HepG2 (cell line): ENCODE data around the gene STRADB. TPM values are rescaled to one million over a fixed set of nuclear protein-coding genes. Genes with fewer than 3 reads are reported as not detected.

ENCODE experiments used
- ATAC-seq: fragments of 200-7000 bp; cut with Tn5 transposase; 3 replicates; pipeline ENCODE4 v1.9.1; 2020; ENCODE audit warnings: mild to moderate bottlenecking, moderate library complexity
- BruUV-seq: library from RNA; stranded (reverse); fragments of 400-500 nt; replicated peaks from 2 replicates; lab custom pipeline; 2021; lab: Mats Ljungman, UMichigan
- CTCF ChIA-PET: fragments of 300-600 bp; formaldehyde crosslinking; extraction: SDS; loops from one replicate; lab custom pipeline; 2021; ENCODE audit warnings: low total read pairs, inconsistent platforms, low intra/inter-chr PET ratio; lab: Yijun Ruan, JAX
- POLR2A ChIA-PET: fragments of 350-600 bp; sonication (Branson Sonifier 250); formaldehyde crosslinking; loops from one replicate; lab custom pipeline; 2020; ENCODE audit warnings: antibody characterized with exemption, inconsistent platforms; lab: Yijun Ruan, JAX
- DNase-seq: peaks from one replicate; pipeline ENCODE4 v3.0.0-alpha.2; 2015; ENCODE audit warnings: low spot score
- FAIRE-seq: peaks from 3 replicates; lab custom pipeline; 2011; peaks lifted over from hg19 to GRCh38; lab: Jason Lieb, UNC
- H2AFZ ChIP-seq: one replicate; pipeline ENCODE4 v1.6.1; 2011; ENCODE audit warnings: low read length, inconsistent platforms
- H3K27ac ChIP-seq: fragments of 300-600 bp; 3 replicates; pipeline ENCODE4 v1.8.0; 2011; ENCODE audit warnings: mixed run types, mild to moderate bottlenecking, mixed read lengths, low read length, inconsistent platforms; ENCODE audit not compliant: insufficient read depth; ENCODE audit errors: extremely low read length
- H3K27me3 ChIP-seq, 2 experiments: fragments of 200-600 bp in 1 of 2; 2 replicates in 1 of 2; 3 replicates in 1 of 2; pipeline versions ENCODE4 v1.6.0 to v1.8.0; 2011; ENCODE audit warnings: low read length in 2 of 2, mild to moderate bottlenecking in 2 of 2, moderate library complexity in 2 of 2, inconsistent platforms in 1 of 2; ENCODE audit not compliant: insufficient read depth in 2 of 2, control insufficient read depth in 1 of 2
- H3K36me3 ChIP-seq, 2 experiments: fragments of 200-600 bp in 1 of 2; replicated peaks in 1 of 2; 2 replicates in 1 of 2; 3 replicates in 1 of 2; pipeline versions ENCODE4 v1.5.1 to v1.8.0; 2011; ENCODE audit warnings: low read length in 2 of 2, inconsistent platforms in 1 of 2; ENCODE audit not compliant: insufficient read depth in 2 of 2, control insufficient read depth in 1 of 2
- H3K4me1 ChIP-seq: 2 replicates; pipeline ENCODE4 v1.5.1; 2012; ENCODE audit warnings: low read length, inconsistent platforms; ENCODE audit not compliant: insufficient read depth
- H3K4me2 ChIP-seq: 2 replicates; pipeline ENCODE4 v1.6.0; 2011; ENCODE audit warnings: low read depth, low read length, inconsistent platforms
- H3K4me3 ChIP-seq, 3 experiments: fragments of 200-600 bp in 1 of 3; sonication (generic), shearing (Covaris generic) in 1 of 3; replicated peaks in 1 of 3; 2 replicates each; pipeline ENCODE4 v1.5.1; 2011 to 2016; ENCODE audit warnings: low read length in 3 of 3, inconsistent platforms in 2 of 3, low read depth in 2 of 3, mild to moderate bottlenecking in 2 of 3, control low read depth in 1 of 3, mixed read lengths in 1 of 3; ENCODE audit not compliant: insufficient read depth in 1 of 3
- H3K79me2 ChIP-seq: one replicate; pipeline ENCODE4 v1.6.1; 2011; ENCODE audit warnings: low read length, inconsistent platforms; ENCODE audit not compliant: insufficient read depth
- H3K9ac ChIP-seq: 2 replicates; pipeline ENCODE4 v1.6.0; 2011; ENCODE audit warnings: mild to moderate bottlenecking, low read depth, low read length, inconsistent platforms; ENCODE audit not compliant: insufficient read depth
- H3K9me3 ChIP-seq: 2 replicates; pipeline ENCODE4 v1.5.1; 2012; ENCODE audit warnings: mild to moderate bottlenecking, low read length
- H4K20me1 ChIP-seq: 2 replicates; pipeline ENCODE4 v1.6.0; 2011; ENCODE audit warnings: inconsistent platforms, mild to moderate bottlenecking, low read length, moderate library complexity; ENCODE audit not compliant: insufficient read depth
- CREBL2 ChIP-seq: sonication (generic); formaldehyde crosslinking; IDR thresholded peaks from 2 replicates; pipeline ENCODE4 v1.8.1; 2023; ENCODE audit warnings: missing genetic modification reagents, mild to moderate bottlenecking, borderline replicate concordance
- CREM ChIP-seq, 2 experiments: sonication (generic) in 1 of 2; formaldehyde crosslinking in 1 of 2; IDR thresholded peaks; 2 replicates each; pipeline versions ENCODE4 v1.4.0 to v1.6.1; 2016 to 2020; ENCODE audit warnings: antibody characterized with exemption in 1 of 2, mild to moderate bottlenecking in 1 of 2, missing genetic modification reagents in 1 of 2
- ETS1 ChIP-seq: sonication (generic); formaldehyde crosslinking; IDR thresholded peaks from 2 replicates; pipeline ENCODE4 v1.4.0; 2020; ENCODE audit warnings: missing genetic modification reagents
- GATAD1 ChIP-seq: IDR thresholded peaks from 2 replicates; pipeline ENCODE4 v1.6.1; 2016; ENCODE audit warnings: missing genetic modification reagents, missing compliant biosample characterization
- HINFP ChIP-seq: sonication (generic); formaldehyde crosslinking; IDR thresholded peaks from 2 replicates; pipeline ENCODE4 v1.4.0; 2020; ENCODE audit warnings: low read depth, mild to moderate bottlenecking, missing genetic modification reagents
- HNRNPH1 ChIP-seq: fragments of 200-400 bp; formaldehyde crosslinking; optimal IDR thresholded peaks from 2 replicates; pipeline ENCODE3; 2017; ENCODE audit warnings: mild to moderate bottlenecking, low read depth, low read length
- MAFG ChIP-seq: sonication (generic); formaldehyde crosslinking; IDR thresholded peaks from 2 replicates; pipeline ENCODE4 v1.5.1; 2020; ENCODE audit warnings: mild to moderate bottlenecking, missing genetic modification reagents
- PHF8 ChIP-seq: sonication (generic); formaldehyde crosslinking; IDR thresholded peaks from 2 replicates; pipeline ENCODE4 v1.5.0; 2020; ENCODE audit warnings: missing genetic modification reagents
- TEAD2 ChIP-seq: sonication (generic); formaldehyde crosslinking; IDR thresholded peaks from 2 replicates; pipeline ENCODE4 v1.9.0; 2021; ENCODE audit warnings: missing genetic modification reagents
- THYN1 ChIP-seq: sonication (generic); formaldehyde crosslinking; IDR thresholded peaks from 2 replicates; pipeline ENCODE4 v1.8.1; 2023; ENCODE audit warnings: low read depth, mild to moderate bottlenecking, moderate library complexity, missing genetic modification reagents, borderline replicate concordance
- ZBED4 ChIP-seq: sonication (generic); formaldehyde crosslinking; IDR thresholded peaks from 2 replicates; pipeline ENCODE4 v1.4.0; 2020; ENCODE audit warnings: missing genetic modification reagents, borderline replicate concordance
- ZFP36 ChIP-seq: fragments of 150-350 bp; IDR thresholded peaks from 2 replicates; pipeline ENCODE4 v1.6.1; 2018; ENCODE audit warnings: borderline replicate concordance, low read length, low read depth; ENCODE audit not compliant: partially characterized antibody
- ZNF264 ChIP-seq: sonication (generic); formaldehyde crosslinking; IDR thresholded peaks from 2 replicates; pipeline ENCODE4 v1.4.0; 2020; ENCODE audit warnings: missing genetic modification reagents
- in situ Hi-C: cut with HindIII; loops from 2 replicates; pipeline ENCODE4 v1.10.0; 2017; ENCODE audit warnings: low pct_unique_long_range_greater_than_20kb; ENCODE audit not compliant: extremely low pct_ligation_motif_present
- intact Hi-C: fragments of 100-400 bp; cut with micrococcal nuclease; formaldehyde crosslinking; loops from one replicate; pipeline ENCODE4 v1.10.0; 2022; ENCODE audit not compliant: unreplicated experiment
- polyA plus RNA-seq, 8 experiments: library from polyadenylated mRNA; depleted of rRNA in 3 of 8; stranded (reverse) in 7 of 8; unstranded in 1 of 8; fragments of >200 nt; fragmentation: Illumina TruSeq in 4 of 8; extraction: Trizol in 4 of 8; gene quantifications; 2 replicates each; pipeline versions ENCODE4 v1.2.1 to v1.2.3, GENCODE V29; 2011 to 2016; ENCODE audit warnings: low read depth in 4 of 8, missing spikeins in 1 of 8, mixed read lengths in 1 of 8; ENCODE audit not compliant: insufficient read depth in 1 of 8
- total RNA-seq, 5 experiments: library from RNA; depleted of rRNA; stranded (reverse); fragments of >200 nt; fragmentation: Illumina TruSeq; extraction: Trizol; gene quantifications; 2 replicates each; pipeline ENCODE4 v1.2.3, GENCODE V29; 2016; ENCODE audit warnings: low read depth in 1 of 5
- TF ChIP-seq, protein P1 (sequence below): sonication (generic); formaldehyde crosslinking; IDR thresholded peaks from 2 replicates; pipeline ENCODE4 v1.4.0; 2020; ENCODE audit warnings: missing genetic modification reagents, borderline replicate concordance
- TF ChIP-seq, protein P2 (sequence below): sonication (generic); formaldehyde crosslinking; IDR thresholded peaks from 2 replicates; pipeline ENCODE4 v1.5.0; 2020; ENCODE audit warnings: mild to moderate bottlenecking, low read depth, missing genetic modification reagents, borderline replicate concordance

Gene STRADB
- total and polyA plus RNA-seq, 2 of the 13 experiments (the other 11 are each of a cell fraction or from before 2014, with no cell fraction given), result 34.1 to 66.6 TPM

DNA sequence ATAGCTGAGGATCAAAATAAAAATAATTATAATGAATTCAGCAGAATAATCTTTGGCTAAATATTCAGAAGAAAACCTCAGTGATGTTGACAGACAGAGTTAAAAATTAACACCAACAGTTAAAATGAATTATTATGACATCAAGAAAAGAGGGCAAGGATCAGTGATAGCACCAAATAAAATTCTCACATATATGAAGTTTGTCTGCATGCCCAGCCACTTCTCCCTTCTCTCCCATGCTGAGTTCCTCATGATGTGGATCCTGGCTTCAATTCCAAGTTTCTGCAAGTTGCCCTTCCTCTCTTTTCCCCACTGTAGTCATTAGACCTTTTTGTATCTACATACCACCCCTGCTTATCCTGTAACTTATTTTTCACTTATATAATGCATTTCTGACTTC, 6.8 kb downstream of the STRADB start:
- in situ Hi-C loops, result no loop called here
- TF ChIP-seq ZFP36, result no peak
- TF ChIP-seq TEAD2 (CRISPR knock-in tag), result no peak
- TF ChIP-seq CREM (IDR thresholded peaks at IDR 0.05), result no peak
- no peak for TF ChIP-seq CREM (CRISPR knock-in tag; IDR thresholded peaks at IDR 0.05)
- no peak for TF ChIP-seq THYN1 (CRISPR knock-in tag)
- TF ChIP-seq, protein P1, sequence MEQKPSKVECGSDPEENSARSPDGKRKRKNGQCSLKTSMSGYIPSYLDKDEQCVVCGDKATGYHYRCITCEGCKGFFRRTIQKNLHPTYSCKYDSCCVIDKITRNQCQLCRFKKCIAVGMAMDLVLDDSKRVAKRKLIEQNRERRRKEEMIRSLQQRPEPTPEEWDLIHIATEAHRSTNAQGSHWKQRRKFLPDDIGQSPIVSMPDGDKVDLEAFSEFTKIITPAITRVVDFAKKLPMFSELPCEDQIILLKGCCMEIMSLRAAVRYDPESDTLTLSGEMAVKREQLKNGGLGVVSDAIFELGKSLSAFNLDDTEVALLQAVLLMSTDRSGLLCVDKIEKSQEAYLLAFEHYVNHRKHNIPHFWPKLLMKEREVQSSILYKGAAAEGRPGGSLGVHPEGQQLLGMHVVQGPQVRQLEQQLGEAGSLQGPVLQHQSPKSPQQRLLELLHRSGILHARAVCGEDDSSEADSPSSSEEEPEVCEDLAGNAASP (CRISPR knock-in tag), result no peak
- TF ChIP-seq ZNF264 (CRISPR knock-in tag), result no peak
- TF ChIP-seq CREBL2 (CRISPR knock-in tag), result no peak
- no peak for TF ChIP-seq ETS1 (CRISPR knock-in tag)
- no peak for TF ChIP-seq HINFP (CRISPR knock-in tag)
- TF ChIP-seq MAFG (CRISPR knock-in tag), result no peak
- no peak for TF ChIP-seq PHF8
- TF ChIP-seq, protein P2, sequence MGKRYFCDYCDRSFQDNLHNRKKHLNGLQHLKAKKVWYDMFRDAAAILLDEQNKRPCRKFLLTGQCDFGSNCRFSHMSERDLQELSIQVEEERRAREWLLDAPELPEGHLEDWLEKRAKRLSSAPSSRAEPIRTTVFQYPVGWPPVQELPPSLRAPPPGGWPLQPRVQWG (CRISPR knock-in tag), result no peak
- TF ChIP-seq GATAD1 (CRISPR knock-in tag), result no peak
- no peak for TF ChIP-seq HNRNPH1
- TF ChIP-seq ZBED4, result no peak
- intact Hi-C loops, result no loop called here
- H3K9me3 ChIP-seq, result no peaks in the 10 kb centered on the region
- no peak overlapping the region for H3K27ac ChIP-seq
- BruUV-seq, result no TSS peak
- ATAC-seq, result no peak
- no peak for DNase-seq
- ChIA-PET CTCF (no interaction called here), POLR2A (no interaction called here)
- peaks cover 20% of the 10 kb centered on the region for H3K4me1 ChIP-seq
- peaks cover 0 to 12% of the 10 kb centered on the region in 2 experiments; a peak in 3 of 5 replicates for H3K36me3 ChIP-seq
- no peak for FAIRE-seq
- no peak overlapping the region for H2AFZ ChIP-seq
- H3K79me2 ChIP-seq, result no peaks in the 10 kb centered on the region
- H3K4me2 ChIP-seq, result no peak overlapping the region
- no peak overlapping the region for H3K9ac ChIP-seq
- H4K20me1 ChIP-seq, result no peaks in the 10 kb centered on the region
- no peaks in the 10 kb centered on the region for H3K27me3 ChIP-seq
- H3K4me3 ChIP-seq, result no peak overlapping the region
